SK-N-DZ (cell line): ENCODE results near the gene PRR19.
A peak's percentile ranks its signal among the peaks of the same experiment; 100 is the strongest.

Experiments used
- DNase-seq: peaks from one replicate; pipeline ENCODE4 v3.0.0-alpha.2; 2015; ENCODE audit warnings: low spot score

The PRR19 gene

DNA sequence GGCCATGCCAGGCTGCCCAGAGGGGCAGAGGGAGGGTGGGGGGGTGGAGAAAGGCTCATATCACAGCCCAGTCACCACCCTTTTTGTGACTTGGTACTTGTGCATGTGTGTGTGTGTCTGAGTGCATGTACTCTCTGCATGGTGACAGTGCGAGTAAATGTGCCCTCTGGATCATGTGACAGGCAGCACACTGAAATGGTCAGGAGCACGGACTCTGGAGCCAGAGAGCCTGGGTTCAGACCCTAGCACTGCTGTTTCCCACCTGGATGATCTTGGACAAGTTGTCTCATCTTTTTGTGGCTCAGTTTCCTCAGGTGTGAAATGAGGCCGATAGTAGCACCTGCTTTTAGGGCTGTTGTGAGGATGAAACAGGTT is 30.9 kb upstream of the PRR19 start:
- DNase-seq = no peak

DNA sequence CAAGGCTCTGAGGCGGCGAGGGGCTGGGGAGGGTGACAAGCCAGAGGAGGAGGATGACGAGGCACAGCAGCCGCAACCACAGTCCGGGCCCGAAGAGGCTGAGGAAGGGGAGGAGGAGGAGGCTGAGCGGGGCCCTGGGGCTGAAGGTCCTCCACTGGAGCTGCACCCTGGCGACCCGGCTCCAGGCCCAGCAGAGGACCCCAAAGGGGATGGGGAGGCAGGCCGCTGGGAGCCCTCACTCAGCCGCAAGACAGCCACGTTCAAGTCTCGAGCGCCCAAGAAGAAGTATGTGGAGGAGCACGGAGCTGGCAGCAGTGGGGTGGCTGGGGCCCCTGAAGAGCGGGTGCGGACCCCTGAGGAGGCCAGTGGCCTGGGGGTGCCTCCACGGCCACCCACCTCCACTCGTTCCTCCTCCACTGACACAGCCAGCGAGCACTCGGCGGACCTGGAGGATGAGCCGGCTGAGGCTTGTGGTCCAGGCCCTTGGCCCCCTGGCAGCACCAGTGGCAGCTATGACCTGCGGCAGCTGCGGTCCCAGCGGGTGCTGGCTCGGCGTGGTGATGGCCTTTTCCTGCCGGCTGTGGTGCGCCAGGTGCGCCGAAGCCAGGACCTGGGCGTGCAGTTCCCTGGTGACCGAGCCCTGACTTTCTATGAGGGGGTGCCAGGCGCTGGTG is 29.9 kb upstream of the PRR19 start:
- no peak for DNase-seq

DNA sequence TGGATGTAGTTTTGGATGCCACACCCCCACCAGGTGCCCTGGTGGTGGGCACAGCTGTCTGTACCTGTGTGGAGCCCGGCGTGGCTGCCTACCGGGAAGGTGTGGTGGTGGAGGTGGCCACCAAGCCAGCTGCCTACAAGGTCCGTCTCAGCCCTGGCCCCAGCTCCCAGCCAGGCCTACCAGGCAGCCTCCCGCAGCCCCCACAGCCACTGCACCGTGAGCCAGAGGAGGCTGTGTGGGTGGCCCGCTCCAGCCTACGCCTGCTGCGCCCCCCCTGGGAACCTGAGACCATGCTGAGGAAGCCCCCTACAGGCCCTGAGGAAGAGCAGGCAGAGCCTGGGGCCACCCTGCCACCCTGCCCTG is 29.4 kb upstream of the PRR19 start:
- DNase-seq = no peak

DNA sequence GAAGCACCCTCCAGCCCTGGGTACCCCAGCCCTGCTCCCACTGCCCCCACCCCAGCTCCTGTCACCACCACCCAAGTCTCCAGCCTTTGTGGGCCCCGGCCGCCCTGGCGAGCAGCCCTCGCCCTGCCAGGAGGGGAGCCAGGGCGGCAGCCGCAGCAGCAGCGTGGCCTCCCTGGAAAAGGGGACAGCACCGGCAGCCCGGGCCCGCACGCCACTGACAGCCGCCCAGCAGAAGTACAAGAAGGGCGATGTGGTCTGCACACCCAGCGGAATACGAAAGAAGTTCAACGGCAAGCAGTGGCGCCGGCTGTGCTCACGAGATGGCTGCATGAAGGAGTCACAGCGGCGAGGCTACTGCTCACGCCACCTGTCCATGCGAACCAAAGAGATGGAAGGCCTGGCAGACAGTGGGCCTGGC is 28.9 kb upstream of the PRR19 start:
- DNase-seq = no peak

- DNase-seq = no peak
Observed at GRCh38 chr19:42273407-42274064, 28.4 kb upstream of the PRR19 start.

GRCh38 chr19:42274065-42274682 is 27.8 kb upstream of the PRR19 start:
- DNase-seq = no peak

DNA sequence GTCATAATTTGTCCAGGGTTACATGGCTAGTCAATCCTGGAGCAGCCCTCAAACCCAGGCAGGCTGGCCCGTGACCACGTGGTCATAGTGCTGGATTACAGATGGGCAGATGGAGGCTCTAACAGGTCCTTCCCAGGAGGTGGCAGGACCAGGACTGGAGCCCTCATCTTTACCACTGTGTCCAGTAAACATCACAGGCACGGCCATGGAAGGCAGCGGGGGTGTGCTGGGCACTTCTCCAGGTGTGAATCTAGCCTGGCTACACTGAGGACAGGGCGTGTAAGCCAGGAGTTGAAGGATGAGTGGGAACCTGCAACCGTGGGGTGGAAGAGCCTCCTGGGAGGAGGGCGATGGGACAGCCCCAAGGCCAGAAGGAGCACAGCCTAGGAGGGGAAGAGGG is 26.8 kb upstream of the PRR19 start:
- DNase-seq = no peak

DNA sequence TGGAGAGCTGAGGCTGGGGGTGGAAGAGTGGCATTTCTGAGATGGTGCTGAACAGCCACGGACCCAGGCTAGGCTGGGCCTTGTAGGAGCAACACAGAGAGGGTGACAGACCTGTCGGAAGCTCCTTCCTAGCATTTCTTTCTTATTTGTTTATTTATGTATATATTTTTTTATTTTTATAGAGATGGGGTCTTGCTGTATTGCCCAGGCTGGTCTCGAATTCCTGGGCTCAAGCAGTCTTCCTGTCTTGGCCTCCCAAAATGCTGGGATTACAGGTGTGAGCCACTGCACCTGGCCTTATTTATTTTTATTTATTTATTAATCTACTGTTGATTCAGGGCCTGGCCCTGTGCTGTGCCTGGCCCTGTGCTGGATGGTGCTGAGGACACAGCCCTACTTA is 26.4 kb upstream of the PRR19 start:
- DNase-seq = no peak

GRCh38 chr19:42276284-42276683 is 25.6 kb upstream of the PRR19 start:
- no peak for DNase-seq

DNA sequence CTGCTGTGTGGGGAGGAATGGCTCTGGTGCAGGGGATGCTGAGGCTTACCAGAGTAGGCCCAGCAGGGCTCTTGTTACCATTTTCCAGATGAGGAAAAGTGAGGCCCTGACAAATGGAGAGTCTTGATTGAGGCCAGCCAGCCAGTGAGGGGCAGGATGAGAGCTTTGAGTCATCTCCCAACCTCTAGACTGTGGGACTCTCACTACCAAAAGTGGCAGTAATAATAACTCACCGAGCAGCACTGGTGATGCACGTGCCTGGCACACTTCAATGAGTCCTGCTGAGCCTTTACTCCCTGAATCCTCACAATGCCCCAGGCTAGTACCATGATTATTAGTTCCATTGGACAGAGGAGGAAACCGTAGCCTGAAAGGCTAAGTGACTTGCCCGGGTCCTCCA is 25.1 kb upstream of the PRR19 start:
- no peak for DNase-seq

GRCh38 chr19:42277821-42278451 is 24.0 kb upstream of the PRR19 start:
- no peak for DNase-seq

- no peak for DNase-seq
Observed at GRCh38 chr19:42278452-42279154, 23.3 kb upstream of the PRR19 start.

GRCh38 chr19:42279155-42279901 is 22.6 kb upstream of the PRR19 start:
- no peak for DNase-seq

DNA sequence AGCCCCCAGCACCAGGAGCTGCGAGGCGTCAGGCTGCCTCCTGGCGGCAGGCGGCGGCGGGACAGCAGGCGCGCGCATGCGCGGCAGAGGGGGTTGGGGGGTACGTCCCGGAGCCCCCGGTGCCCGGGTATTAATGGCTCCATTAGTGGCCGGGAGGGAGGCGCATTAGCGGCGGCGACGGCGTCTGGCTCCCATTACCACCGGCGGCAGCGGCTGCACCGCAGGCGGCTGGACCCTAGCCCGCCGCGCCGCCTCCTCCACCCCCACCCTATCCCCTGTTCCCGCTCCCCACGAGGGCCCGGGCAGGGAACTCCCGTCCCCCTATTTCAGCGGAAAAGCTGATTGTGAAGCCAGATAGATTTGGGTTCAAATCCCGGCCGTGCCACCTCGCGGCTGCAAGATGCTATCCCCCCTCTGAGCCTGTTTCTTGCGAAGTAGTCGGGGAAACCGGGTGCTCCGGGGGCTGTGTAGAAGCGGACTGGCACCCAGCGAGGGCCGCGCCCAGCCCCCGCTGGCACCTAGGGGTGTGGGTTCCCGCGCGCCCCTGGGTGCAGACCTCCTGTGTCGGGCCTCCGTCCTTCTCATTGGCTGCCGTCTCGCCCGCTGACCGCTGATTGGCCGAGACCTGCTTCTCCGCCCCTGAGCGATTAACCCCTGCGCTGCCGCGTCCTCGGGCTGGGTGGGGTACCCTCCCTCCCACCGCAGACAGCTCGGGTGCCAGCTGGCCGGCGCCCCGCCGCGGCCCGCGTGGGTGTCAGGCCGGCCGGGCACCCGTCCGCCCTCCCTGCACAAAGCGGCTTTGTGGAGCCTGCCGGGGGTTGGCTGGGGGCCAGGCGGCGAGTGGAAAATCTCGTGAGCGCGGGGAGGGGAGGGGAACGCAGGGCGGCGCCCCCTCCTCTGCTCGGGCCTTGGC is 21.8 kb upstream of the PRR19 start:
- DNase-seq = peak; percentile 94

- DNase-seq = no peak
Observed at GRCh38 chr19:42280815-42281145, 21.2 kb upstream of the PRR19 start.

DNA sequence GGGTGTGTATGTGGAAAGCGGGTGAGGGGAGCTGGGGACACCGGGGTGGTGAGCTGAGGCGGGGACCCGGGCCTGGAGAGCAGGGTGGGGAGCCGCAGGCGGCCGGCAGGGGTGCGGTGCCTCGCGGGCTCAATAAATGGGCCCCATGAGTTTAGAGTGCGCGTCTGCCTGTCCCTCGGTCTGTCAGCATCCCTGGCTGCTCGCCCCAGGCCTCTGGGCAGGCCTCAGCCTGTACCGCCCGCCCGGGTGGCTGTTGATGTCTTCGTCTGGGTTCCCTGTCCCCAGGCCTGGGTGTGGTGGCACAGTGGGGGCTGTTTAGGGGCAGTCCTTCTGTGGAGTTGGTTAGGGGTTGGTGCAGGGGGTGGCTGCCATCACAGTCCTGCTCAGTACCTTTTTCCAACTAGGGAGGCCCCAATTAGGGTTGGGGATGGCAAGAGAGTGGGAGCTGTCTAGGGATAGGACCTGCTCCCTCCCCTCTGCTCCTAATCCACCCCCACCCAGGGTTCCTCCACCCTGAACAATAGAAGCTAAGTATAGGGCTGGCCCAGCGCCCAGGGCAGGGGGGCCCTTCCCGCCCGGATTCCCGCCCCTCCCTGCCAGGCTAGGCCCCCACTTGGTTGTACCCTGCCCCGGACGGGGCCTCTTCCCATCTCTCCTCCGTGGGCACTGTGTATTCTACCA is 20.6 kb upstream of the PRR19 start:
- DNase-seq = no peak

GRCh38 chr19:42281827-42282762 is 19.8 kb upstream of the PRR19 start:
- no peak for DNase-seq

- no peak for DNase-seq
Observed at GRCh38 chr19:42282819-42283187, 19.1 kb upstream of the PRR19 start.
